ENCODE results near the gene CTU2.

- TF ChIP-seq CTCF (tag by site-specific recombination; IDR thresholded peaks at IDR 0.05) (no peak), REST (tag by site-specific recombination; IDR thresholded peaks at IDR 0.05) (no peak), ZNF366 (tag by site-specific recombination; conservative IDR thresholded peaks at IDR 0.05) (no peak), ZNF530 (tag by site-specific recombination; IDR thresholded peaks at IDR 0.05; ENCODE audit: low read depth) (no peak), MYNN (tag by site-specific recombination; IDR thresholded peaks at IDR 0.05; ENCODE audit: borderline replicate concordance) (no peak), ZNF747 (tag by site-specific recombination; IDR thresholded peaks at IDR 0.05) (no peak), RBAK (tag by site-specific recombination; IDR thresholded peaks at IDR 0.05) (no peak), ZNF513 (tag by site-specific recombination; IDR thresholded peaks at IDR 0.05) (no peak), ZBTB11 (tag by site-specific recombination; conservative IDR thresholded peaks at IDR 0.05; ENCODE audit: low read depth) (no peak)
Measured at GRCh38 chr16:88673716-88674379, 32.5 kb upstream of the CTU2 start.

Data from HEK293 (cell line).